SU-DHL-6 (cell line): ENCODE results near the gene CYB561.

Experiments used
- CTCF ChIP-seq: fragments of 200-600 bp; sonication (generic); IDR thresholded peaks from one replicate; pipeline ENCODE4 v1.5.1; 2017; ENCODE audit warnings: antibody characterized with exemption, mild to moderate bottlenecking, low read length, moderate library complexity; ENCODE audit not compliant: insufficient read depth, poor library complexity, severe bottlenecking
- EZH2phosphoT487 ChIP-seq: fragments of 200-600 bp; sonication (generic), shearing (Covaris generic); conservative IDR thresholded peaks from 2 replicates; pipeline ENCODE4 v1.6.1; 2018; ENCODE audit warnings: mild to moderate bottlenecking, antibody characterized with exemption, low read length, moderate library complexity, mixed read lengths

DNA sequence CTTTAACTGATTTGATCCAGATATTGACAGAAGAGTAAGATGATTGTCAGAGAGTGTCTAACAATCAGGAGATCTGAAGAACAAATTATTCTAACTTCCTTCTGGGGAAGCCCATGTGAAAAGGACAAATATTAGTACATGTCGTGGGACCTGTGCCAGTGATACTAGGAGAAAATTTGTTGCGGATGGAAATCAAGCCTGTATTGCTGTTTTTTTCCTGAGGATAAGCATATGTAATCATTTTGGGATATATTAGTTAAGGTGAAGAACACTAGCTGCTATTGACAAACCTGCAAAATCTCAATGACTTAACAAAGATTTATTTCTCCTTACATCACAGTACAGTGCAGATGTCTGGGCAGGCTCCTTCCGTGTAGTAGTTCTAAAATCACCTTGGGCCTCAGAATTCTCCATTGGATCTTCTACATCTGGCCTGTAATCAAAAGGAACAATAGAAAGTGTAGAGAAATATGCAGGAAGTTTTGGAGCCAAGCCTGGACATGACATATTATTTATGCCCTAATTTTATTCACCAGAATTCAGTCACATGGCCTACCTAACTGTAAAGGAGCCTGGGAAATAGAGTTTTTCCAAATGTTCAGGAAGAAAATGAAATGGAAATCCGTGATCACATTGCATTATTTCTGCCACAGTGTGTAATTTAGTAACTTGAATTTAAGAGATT, 58.3 kb downstream of the CYB561 start:
- TF ChIP-seq CTCF (no peak), EZH2phosphoT487 (no peak)
